Thymus (tissue), 11 donors: ENCODE data around the gene CRIM1. TPM values are rescaled to one million over a fixed set of nuclear protein-coding genes. Genes with fewer than 3 reads are reported as not detected.

Experiments
- DNase-seq, 9 donors: peaks; one replicate each; pipeline ENCODE4 v3.0.0-alpha.2; 2013; ENCODE audit warnings: low spot score in 9 of 9, low read depth in 6 of 9, missing footprints in 1 of 9
- H3K27ac ChIP-seq, 2 donors: one replicate each; pipeline ENCODE4 v1.5.1; 2013; ENCODE audit warnings: control low read depth in 1 of 2, low read depth in 1 of 2, low read length in 1 of 2, mild to moderate bottlenecking in 1 of 2, moderate library complexity in 1 of 2
- H3K27me3 ChIP-seq, 2 donors: one replicate each; pipeline ENCODE4 v1.5.1; 2013; ENCODE audit warnings: low read length in 1 of 2; ENCODE audit not compliant: control insufficient read depth in 2 of 2, insufficient read depth in 1 of 2
- H3K36me3 ChIP-seq, 2 donors: one replicate each; pipeline ENCODE4 v1.5.1; 2013; ENCODE audit warnings: low read length in 1 of 2, mild to moderate bottlenecking in 1 of 2, moderate library complexity in 1 of 2; ENCODE audit not compliant: control insufficient read depth in 2 of 2, insufficient read depth in 2 of 2
- H3K4me1 ChIP-seq, 2 donors: one replicate each; pipeline ENCODE4 v1.5.1; 2013; ENCODE audit warnings: low read length in 2 of 2; ENCODE audit not compliant: control insufficient read depth in 2 of 2, insufficient read depth in 2 of 2
- H3K4me3 ChIP-seq, 2 donors: one replicate each; pipeline ENCODE4 v1.5.1; 2013; ENCODE audit warnings: low read length in 2 of 2, control low read depth in 1 of 2, mild to moderate bottlenecking in 1 of 2
- H3K9me3 ChIP-seq, 2 donors: one replicate each; pipeline ENCODE4 v1.5.1; 2013; ENCODE audit warnings: low read length in 1 of 2, mild to moderate bottlenecking in 1 of 2; ENCODE audit not compliant: control insufficient read depth in 2 of 2, insufficient read depth in 1 of 2
- WGBS: extraction: QIAGEN DNeasy Blood & Tissue Kit; methylation state at CpG from one replicate; pipeline ENCODE4 v1.1.7; 2013; 5-methylcytosine and 5-hydroxymethylcytosine counted together
- polyA plus RNA-seq: library from polyadenylated mRNA; stranded (reverse); fragments of 200-250 nt; gene quantifications from one replicate; pipeline ENCODE4 v1.2.3, GENCODE V29; 2013
- total RNA-seq: library from RNA; stranded (reverse); fragments of 120-200 nt; gene quantifications from one replicate; pipeline ENCODE4 v1.2.4, GENCODE V29; 2013
- donor health status: healthy.

Gene CRIM1
- total and polyA plus RNA-seq, 2 donors: 9.1 to 24.3 TPM

DNA sequence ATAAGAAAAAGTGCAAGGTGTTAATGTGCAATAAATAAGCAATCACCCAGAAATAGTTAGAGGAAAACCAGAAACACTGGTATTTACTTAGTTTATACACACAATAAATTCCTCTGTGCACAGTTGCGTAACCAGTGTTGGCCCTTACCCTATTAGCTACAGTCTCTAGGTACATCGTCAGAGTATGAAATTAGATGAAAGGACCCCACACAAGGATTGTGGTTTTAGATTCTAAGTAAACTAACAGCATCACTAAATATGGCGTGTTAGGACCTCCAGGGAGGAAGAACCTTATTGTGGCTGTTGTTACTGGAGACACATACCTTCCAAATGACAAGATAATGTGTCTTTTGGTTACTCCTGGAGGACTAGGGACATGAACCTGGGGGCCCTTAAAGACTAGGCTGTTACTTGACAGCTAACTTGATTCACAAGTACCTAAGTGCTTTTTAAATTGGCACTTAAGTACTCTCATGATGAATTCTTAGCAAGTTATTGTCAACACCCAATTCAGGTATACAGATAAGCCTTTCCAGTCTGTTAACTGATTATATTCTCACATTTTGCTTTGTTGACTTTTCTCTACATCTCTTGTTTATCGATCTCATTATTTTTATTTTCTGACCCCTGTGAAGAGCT is 127.1 kb downstream of the CRIM1 start:
- H3K9me3 ChIP-seq: no peaks in the 10 kb centered on the region
- H3K4me1 ChIP-seq: peaks cover 0 to 8% of the 10 kb centered on the region in 2 donors
- no peak for DNase-seq
- no peak overlapping the region for H3K27ac ChIP-seq
- H3K27me3 ChIP-seq: no peaks in the 10 kb centered on the region
- H3K4me3 ChIP-seq: no peak overlapping the region
- WGBS: 61% methylated on average over 4 of the region's 4 CpGs
- no peaks in the 10 kb centered on the region for H3K36me3 ChIP-seq

DNA sequence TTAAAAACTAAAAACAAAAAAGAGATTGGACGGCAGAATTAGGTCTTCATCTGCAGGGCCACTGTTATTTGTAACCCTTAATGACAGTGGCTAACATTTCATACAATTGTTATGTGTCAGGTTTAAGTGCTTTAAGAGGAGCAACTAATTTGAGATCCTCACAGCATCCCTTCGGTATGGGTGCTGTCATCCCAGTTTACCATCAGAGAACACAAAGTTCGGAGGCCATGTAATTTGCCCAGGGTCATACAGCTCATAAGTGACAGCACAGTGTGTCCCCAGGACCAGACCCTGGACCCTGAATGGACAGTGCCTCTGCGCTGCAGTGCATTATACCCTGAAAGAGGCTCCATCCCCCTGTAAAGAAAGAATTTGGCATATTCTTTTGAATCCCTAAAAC is 127.7 kb downstream of the CRIM1 start:
- peaks cover 0 to 5% of the 10 kb centered on the region in 2 donors for H3K4me1 ChIP-seq
- DNase-seq: no peak
- no peaks in the 10 kb centered on the region for H3K27me3 ChIP-seq
- H3K36me3 ChIP-seq: no peaks in the 10 kb centered on the region
- WGBS: 98% methylated on average over 4 of the region's 4 CpGs
- no peak overlapping the region for H3K4me3 ChIP-seq
- H3K9me3 ChIP-seq: no peaks in the 10 kb centered on the region
- H3K27ac ChIP-seq: no peak overlapping the region

DNA sequence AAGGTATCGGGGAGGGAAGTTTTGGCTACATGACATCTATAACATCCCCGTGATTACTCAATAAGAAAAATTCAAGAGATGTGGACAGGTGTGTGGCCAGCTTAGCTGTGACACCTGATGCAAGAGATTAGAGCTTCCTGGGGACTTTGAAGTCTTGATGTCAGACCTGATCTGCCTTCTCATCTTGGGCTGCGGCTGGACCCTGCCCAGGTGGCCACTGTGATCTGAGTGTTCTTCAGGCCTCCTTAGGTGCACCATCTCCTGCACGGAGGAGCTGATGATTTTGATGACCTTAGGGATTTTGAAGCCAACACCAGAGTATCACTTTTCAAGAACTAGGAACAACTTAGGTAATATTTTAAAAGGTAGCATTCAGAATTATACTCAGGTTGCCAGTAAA is 128.9 kb downstream of the CRIM1 start:
- H3K36me3 ChIP-seq: no peaks in the 10 kb centered on the region

DNA sequence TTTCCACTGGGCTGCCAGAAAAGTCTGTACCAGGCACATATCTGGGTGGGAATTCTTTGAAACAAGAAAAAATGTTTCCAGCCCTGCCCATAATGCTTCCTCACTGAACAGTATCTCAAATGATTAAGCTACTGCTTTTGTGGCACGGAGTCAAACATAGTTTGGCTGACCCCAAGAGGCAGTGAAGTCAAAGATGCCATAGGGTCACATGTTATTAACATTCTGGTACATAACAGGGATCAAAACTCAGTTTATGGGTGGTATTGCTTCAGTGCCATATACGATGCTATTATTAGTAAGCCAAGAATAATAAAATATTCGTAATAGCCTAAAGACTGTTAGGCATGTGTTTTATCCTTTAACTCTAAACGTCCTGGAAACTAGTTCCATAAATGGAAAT is 129.9 kb downstream of the CRIM1 start:
- no peaks in the 10 kb centered on the region for H3K36me3 ChIP-seq
- DNase-seq: no peak
- H3K4me3 ChIP-seq: no peak overlapping the region
- no peaks in the 10 kb centered on the region for H3K4me1 ChIP-seq
- WGBS: 91% methylated on average over 4 of the region's 4 CpGs
- H3K9me3 ChIP-seq: no peaks in the 10 kb centered on the region
- no peaks in the 10 kb centered on the region for H3K27me3 ChIP-seq
- H3K27ac ChIP-seq: no peak overlapping the region

More for the DNA sequence above, 128.9 kb downstream of the CRIM1 start:
- no peaks in the 10 kb centered on the region for H3K9me3 ChIP-seq
- no peak overlapping the region for H3K27ac ChIP-seq
- no peak for DNase-seq
- no peak overlapping the region for H3K4me3 ChIP-seq
- no peaks in the 10 kb centered on the region for H3K4me1 ChIP-seq
- H3K27me3 ChIP-seq: no peaks in the 10 kb centered on the region
- 94% methylated on average over 4 of the region's 4 CpGs for WGBS

DNA sequence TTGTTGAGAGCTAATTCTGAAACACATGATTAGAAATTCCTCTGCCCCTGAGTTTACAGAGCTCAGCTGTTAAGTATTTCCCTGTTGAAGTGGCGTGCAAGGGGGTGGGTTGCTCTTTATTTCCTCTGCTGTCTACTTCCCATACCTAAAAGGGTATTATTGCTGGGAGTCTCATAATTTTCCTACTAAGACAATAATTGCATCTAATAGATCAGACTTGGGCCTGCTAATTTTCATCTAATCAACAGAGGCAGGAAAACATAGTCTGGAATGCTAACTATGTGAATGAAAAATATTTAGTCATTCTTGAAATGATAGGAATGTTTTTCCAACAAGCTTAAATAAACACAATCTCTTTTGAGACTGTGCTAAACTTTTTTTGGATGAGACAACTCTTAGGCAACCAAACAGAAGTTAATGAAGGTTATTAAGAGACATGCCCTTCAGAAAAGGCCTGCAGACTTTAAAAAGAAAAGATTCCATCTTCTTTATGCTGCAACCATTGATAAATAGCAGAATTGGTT is 131.0 kb downstream of the CRIM1 start:
- H3K36me3 ChIP-seq: no peaks in the 10 kb centered on the region
- H3K4me3 ChIP-seq: no peak overlapping the region
- no peaks in the 10 kb centered on the region for H3K27me3 ChIP-seq
- no peak overlapping the region for H3K27ac ChIP-seq
- H3K9me3 ChIP-seq: no peaks in the 10 kb centered on the region
- WGBS: 98% methylated on average over 1 of the region's 1 CpG
- H3K4me1 ChIP-seq: no peaks in the 10 kb centered on the region
- no peak for DNase-seq

- 96% methylated on average over 4 of the region's 4 CpGs for WGBS
- Histone ChIP-seq H3K4me1 (no peaks in the 10 kb centered on the region), H3K27ac (no peak overlapping the region), H3K36me3 (no peaks in the 10 kb centered on the region), H3K27me3 (no peaks in the 10 kb centered on the region), H3K4me3 (no peak overlapping the region), H3K9me3 (no peaks in the 10 kb centered on the region)
- DNase-seq: no peak
Measured at GRCh38 chr2:36487947-36488346, 132.4 kb downstream of the CRIM1 start.

- no peaks in the 10 kb centered on the region for H3K27me3 ChIP-seq
- H3K27ac ChIP-seq: no peak overlapping the region
- H3K36me3 ChIP-seq: no peaks in the 10 kb centered on the region
- H3K4me1 ChIP-seq: no peaks in the 10 kb centered on the region
- no peak overlapping the region for H3K4me3 ChIP-seq
- no peaks in the 10 kb centered on the region for H3K9me3 ChIP-seq
- no peak for DNase-seq
- 95% methylated on average over 5 of the region's 5 CpGs for WGBS
Measured at GRCh38 chr2:36489281-36489680, 133.7 kb downstream of the CRIM1 start.

GRCh38 chr2:36490749-36491148 is 135.2 kb downstream of the CRIM1 start:
- Histone ChIP-seq H3K27ac (no peak overlapping the region), H3K4me1 (no peaks in the 10 kb centered on the region), H3K9me3 (no peaks in the 10 kb centered on the region), H3K27me3 (no peaks in the 10 kb centered on the region), H3K36me3 (no peaks in the 10 kb centered on the region), H3K4me3 (no peak overlapping the region)
- no peak for DNase-seq
- 98% methylated on average over 4 of the region's 4 CpGs for WGBS

DNA sequence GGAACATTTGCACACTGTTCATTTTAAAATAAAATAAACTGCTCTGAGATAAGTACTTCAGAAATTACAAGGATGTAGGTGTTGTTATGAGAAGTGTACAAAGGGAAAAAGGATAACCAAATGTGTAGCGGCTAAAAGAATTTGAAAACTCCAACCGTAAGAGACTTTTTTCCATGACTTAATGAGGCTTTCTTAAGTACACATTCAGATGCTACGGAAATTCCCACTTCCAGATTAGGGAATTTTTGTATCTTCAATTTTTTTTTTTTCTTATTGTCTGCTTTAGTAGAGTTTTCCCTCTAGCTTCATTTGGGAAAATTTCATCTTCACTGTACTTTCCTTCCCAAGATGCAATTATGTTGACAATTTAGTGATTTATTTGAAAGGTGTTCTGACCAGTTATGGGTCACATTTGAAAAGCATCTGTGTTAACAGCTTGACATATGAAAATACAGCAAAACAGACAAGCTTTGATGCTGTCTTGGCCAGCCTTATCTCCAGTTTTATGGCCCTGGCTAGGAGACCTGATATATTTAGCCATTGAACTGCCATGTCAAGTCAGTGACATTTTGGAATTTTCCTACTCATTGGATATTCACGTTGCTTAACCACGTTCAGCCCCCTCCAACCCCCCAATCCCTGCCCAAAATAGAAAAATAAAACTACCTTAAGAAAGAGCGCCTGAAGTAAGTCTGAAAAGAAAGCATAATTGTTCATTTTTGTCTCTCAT is 136.8 kb downstream of the CRIM1 start:
- no peak overlapping the region for H3K27ac ChIP-seq

More for the DNA sequence above, 136.8 kb downstream of the CRIM1 start:
- no peak for DNase-seq
- Histone ChIP-seq H3K27me3 (no peaks in the 10 kb centered on the region), H3K4me3 (no peak overlapping the region), H3K36me3 (no peaks in the 10 kb centered on the region), H3K4me1 (no peaks in the 10 kb centered on the region), H3K9me3 (no peaks in the 10 kb centered on the region)
- WGBS: 94% methylated on average over 6 of the region's 6 CpGs
